Stomach smooth muscle (tissue), 2 donors: Measurements from ENCODE around the gene KRT32.

ENCODE experiments used
- H3K27ac ChIP-seq: one replicate; pipeline ENCODE4 v1.7.0; 2013; ENCODE audit warnings: mild to moderate bottlenecking, low read length, inconsistent platforms
- H3K27me3 ChIP-seq, 2 donors: one replicate each; pipeline ENCODE4 v1.7.0; 2013; ENCODE audit warnings: low read length in 2 of 2; ENCODE audit not compliant: insufficient read depth in 2 of 2, control insufficient read depth in 1 of 2
- H3K36me3 ChIP-seq, 2 donors: one replicate each; pipeline ENCODE4 v1.7.0; 2013; ENCODE audit warnings: low read length in 2 of 2; ENCODE audit not compliant: control insufficient read depth in 2 of 2, insufficient read depth in 2 of 2
- H3K4me1 ChIP-seq: one replicate; pipeline ENCODE4 v1.7.0; 2013; ENCODE audit warnings: low read length; ENCODE audit not compliant: control insufficient read depth, insufficient read depth
- H3K4me3 ChIP-seq, 2 donors: one replicate each; pipeline ENCODE4 v1.7.0; 2013; ENCODE audit warnings: low read length in 2 of 2
- H3K9ac ChIP-seq, 2 donors: one replicate each; pipeline ENCODE4 v1.7.0; 2013; ENCODE audit warnings: low read length in 2 of 2, mild to moderate bottlenecking in 1 of 2
- H3K9me3 ChIP-seq, 2 donors: one replicate each; pipeline ENCODE4 v1.7.0; 2013; ENCODE audit warnings: low read length in 2 of 2; ENCODE audit not compliant: control insufficient read depth in 2 of 2
- donor health status: healthy.
- donor health status: Pancreatic carcinoma.

The KRT32 gene

DNA sequence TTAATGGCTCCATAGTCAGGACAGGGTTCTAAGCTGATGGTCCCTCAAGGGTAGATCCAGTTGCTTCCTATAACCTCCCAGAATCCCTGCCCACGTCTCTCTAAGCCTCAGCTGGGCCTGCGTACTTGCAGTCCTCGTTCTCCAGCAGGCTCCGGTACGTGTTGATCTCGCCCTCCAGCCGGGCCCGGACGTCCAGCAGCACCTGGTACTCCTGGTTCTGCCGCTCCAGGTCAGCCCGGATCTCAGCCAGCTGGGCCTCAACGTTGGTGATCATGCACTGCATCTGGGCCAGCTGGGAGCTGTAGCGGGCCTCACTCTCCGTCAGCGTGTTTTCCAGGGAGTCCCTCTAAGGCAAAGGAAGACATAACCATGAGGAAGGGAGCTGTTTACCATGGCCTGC lies 4.5 kb downstream of the KRT32 start:
- H3K4me3 ChIP-seq: no peak overlapping the region
- H3K36me3 ChIP-seq: no peaks in the 10 kb centered on the region
- no peaks in the 10 kb centered on the region for H3K9me3 ChIP-seq
- H3K27ac ChIP-seq: no peak overlapping the region
- H3K9ac ChIP-seq: no peak overlapping the region
- peaks cover 3% of the 10 kb centered on the region for H3K4me1 ChIP-seq
- H3K27me3 ChIP-seq: no peaks in the 10 kb centered on the region

- peaks cover 0 to 2% of the 10 kb centered on the region in 2 donors for H3K27me3 ChIP-seq
- H3K9ac ChIP-seq: no peak overlapping the region
- H3K9me3 ChIP-seq: no peaks in the 10 kb centered on the region
- H3K4me1 ChIP-seq: no peaks in the 10 kb centered on the region
- H3K4me3 ChIP-seq: no peak overlapping the region
- H3K36me3 ChIP-seq: no peaks in the 10 kb centered on the region
- no peak overlapping the region for H3K27ac ChIP-seq
Observed at GRCh38 chr17:41457676-41458075, 9.5 kb downstream of the KRT32 start.

GRCh38 chr17:41456204-41456603 lies 11.0 kb downstream of the KRT32 start:
- Histone ChIP-seq H3K4me1 (no peaks in the 10 kb centered on the region), H3K4me3 (no peak overlapping the region), H3K36me3 (no peaks in the 10 kb centered on the region), H3K27ac (no peak overlapping the region), H3K9me3 (peaks cover under 1 to 4% of the 10 kb centered on the region in 2 donors), H3K9ac (no peak overlapping the region), H3K27me3 (peaks cover 0 to 2% of the 10 kb centered on the region in 2 donors)

DNA sequence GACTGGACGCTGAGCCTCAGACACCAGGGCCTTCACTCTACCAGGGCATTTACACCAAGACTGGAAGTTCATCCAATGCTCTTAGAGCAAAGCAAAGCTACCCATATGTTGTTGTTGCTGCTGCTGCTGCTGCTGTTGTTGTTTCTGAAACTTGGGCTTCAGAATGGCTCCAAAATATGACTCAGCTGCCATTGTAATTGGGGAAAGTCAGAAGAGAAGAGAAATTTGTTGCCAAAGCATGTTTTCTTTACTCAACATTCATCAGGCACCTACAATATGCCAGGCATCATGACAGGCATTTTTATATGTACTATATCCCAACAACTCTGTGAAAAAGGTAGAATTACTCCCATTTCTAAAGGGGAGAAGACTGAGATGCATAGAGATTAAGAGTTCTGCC lies 11.9 kb downstream of the KRT32 start:
- H3K9me3 ChIP-seq: peaks cover 2 to 4% of the 10 kb centered on the region in 2 donors

GRCh38 chr17:41453066-41453465 lies 14.1 kb downstream of the KRT32 start:
- Histone ChIP-seq H3K36me3 (no peaks in the 10 kb centered on the region), H3K9me3 (peaks cover 2 to 4% of the 10 kb centered on the region in 2 donors), H3K27me3 (peaks cover 0 to 2% of the 10 kb centered on the region in 2 donors), H3K27ac (no peak overlapping the region), H3K4me3 (no peak overlapping the region), H3K4me1 (no peaks in the 10 kb centered on the region), H3K9ac (no peak overlapping the region)

More for the DNA sequence above, 11.9 kb downstream of the KRT32 start:
- Histone ChIP-seq H3K4me3 (no peak overlapping the region), H3K27ac (no peak overlapping the region), H3K9ac (no peak overlapping the region), H3K27me3 (peaks cover 0 to 2% of the 10 kb centered on the region in 2 donors), H3K4me1 (no peaks in the 10 kb centered on the region), H3K36me3 (no peaks in the 10 kb centered on the region)

DNA sequence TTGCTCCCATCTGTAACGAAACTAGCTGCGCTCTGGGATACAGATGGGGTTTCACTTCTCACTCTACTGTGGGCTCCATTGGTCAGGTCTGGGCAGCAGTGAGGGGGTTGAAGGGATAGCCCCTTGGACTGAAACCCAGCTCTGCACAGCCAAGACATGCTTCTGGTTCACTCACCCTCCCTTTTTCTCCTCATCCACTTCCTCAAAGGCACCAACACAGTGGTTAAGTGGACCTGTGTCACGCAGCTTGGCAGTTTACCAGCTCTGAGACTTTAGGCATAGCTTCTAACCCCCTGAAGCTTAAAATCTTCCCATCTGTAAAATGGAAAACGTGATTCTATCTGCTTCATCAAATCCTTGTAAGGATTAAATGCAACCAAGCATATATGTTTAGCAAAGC lies 14.9 kb downstream of the KRT32 start:
- no peak overlapping the region for H3K9ac ChIP-seq

DNA sequence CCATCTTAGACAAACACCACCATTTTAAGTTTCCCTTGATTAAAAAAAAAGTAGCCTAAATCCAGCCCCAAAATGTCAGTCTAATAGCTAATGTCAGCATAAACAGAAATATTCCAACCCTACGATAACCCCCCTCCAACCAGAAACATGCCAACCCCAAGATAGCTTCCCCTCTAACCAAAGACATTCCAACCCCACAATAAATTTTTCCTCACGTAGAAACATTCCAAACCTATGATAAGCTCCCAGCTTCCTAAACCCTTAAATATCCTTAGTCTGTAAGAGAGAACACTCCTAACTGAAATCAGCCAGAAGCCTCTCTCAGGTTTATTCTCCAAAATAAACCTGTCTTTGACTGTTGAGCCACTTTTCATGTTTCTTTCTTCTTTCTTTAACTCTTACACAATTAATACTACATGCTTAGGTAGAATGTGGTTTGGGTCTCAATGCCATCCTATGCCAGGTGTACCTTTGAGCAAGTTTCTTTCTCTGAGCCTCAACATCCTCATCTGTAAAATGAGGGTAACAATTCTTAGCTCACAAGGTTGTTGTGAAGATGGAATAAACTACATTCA lies 15.9 kb downstream of the KRT32 start:
- Histone ChIP-seq H3K9me3 (peaks cover 2 to 4% of the 10 kb centered on the region in 2 donors), H3K27me3 (peaks cover 0 to 2% of the 10 kb centered on the region in 2 donors), H3K27ac (no peak overlapping the region), H3K9ac (no peak overlapping the region), H3K36me3 (no peaks in the 10 kb centered on the region), H3K4me3 (no peak overlapping the region), H3K4me1 (no peaks in the 10 kb centered on the region)

More for the DNA sequence above, 14.9 kb downstream of the KRT32 start:
- H3K36me3 ChIP-seq: no peaks in the 10 kb centered on the region
- H3K4me1 ChIP-seq: no peaks in the 10 kb centered on the region
- peaks cover 0 to 2% of the 10 kb centered on the region in 2 donors for H3K27me3 ChIP-seq
- peaks cover 2 to 4% of the 10 kb centered on the region in 2 donors for H3K9me3 ChIP-seq
- H3K4me3 ChIP-seq: no peak overlapping the region
- no peak overlapping the region for H3K27ac ChIP-seq

DNA sequence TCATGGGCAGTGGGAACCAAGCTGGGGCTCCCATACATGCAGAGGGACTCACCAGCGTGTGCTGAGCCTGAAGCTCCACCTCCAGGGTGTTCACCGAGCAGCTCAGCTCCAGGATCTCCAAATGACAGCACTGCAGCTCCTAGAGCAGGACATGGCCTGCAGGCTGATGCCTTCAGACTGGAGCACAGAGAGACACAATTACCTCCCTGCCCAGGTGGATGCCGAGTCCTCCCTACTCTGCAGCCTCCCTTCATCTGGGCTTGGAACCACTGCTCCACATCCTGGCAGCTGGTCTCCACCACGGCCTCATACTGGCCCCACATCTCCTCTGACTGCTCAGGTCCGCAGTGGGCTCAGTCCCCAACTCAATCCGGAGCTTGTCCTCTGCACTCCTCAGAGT lies 18.2 kb downstream of the KRT32 start:
- H3K36me3 ChIP-seq: no peaks in the 10 kb centered on the region
- H3K27ac ChIP-seq: no peak overlapping the region
- H3K27me3 ChIP-seq: peaks cover 0 to 6% of the 10 kb centered on the region in 2 donors
- H3K4me3 ChIP-seq: no peak overlapping the region
- peaks cover 2 to 4% of the 10 kb centered on the region in 2 donors for H3K9me3 ChIP-seq
- H3K9ac ChIP-seq: no peak overlapping the region
- H3K4me1 ChIP-seq: no peaks in the 10 kb centered on the region

DNA sequence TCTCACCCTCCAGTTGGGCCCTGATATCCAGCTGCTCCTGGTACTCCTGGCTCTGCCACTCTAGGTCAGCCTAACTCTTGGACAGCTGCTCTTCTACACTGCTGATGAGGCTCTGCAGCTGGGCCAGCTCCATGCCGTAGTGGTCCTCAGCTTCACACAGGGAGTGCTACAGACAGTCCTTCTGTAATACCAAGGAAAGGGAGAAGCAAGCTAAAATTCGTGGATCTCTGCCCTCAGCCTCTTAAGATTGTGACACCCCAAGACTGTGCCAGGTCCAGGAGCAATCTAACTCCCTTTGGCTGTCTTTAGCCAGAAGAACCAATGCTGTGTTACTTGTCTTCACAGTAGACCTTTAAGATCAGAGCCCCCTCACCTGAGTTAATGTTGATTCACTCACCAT lies 18.7 kb downstream of the KRT32 start:
- H3K36me3 ChIP-seq: no peaks in the 10 kb centered on the region

GRCh38 chr17:41446806-41447205 lies 20.4 kb downstream of the KRT32 start:
- H3K36me3 ChIP-seq: no peaks in the 10 kb centered on the region
- no peak overlapping the region for H3K27ac ChIP-seq
- no peaks in the 10 kb centered on the region for H3K4me1 ChIP-seq
- H3K9me3 ChIP-seq: peaks cover 2% of the 10 kb centered on the region in 2 donors
- H3K27me3 ChIP-seq: peaks cover 0 to 5% of the 10 kb centered on the region in 2 donors
- H3K4me3 ChIP-seq: no peak overlapping the region
- no peak overlapping the region for H3K9ac ChIP-seq

More for the DNA sequence above, 18.7 kb downstream of the KRT32 start:
- H3K27me3 ChIP-seq: peaks cover 0 to 5% of the 10 kb centered on the region in 2 donors
- no peaks in the 10 kb centered on the region for H3K4me1 ChIP-seq
- H3K9me3 ChIP-seq: peaks cover 2 to 4% of the 10 kb centered on the region in 2 donors
- no peak overlapping the region for H3K9ac ChIP-seq
- H3K4me3 ChIP-seq: no peak overlapping the region
- H3K27ac ChIP-seq: no peak overlapping the region

GRCh38 chr17:41444640-41445039 lies 22.5 kb downstream of the KRT32 start:
- Histone ChIP-seq H3K4me3 (no peak overlapping the region), H3K27me3 (peaks cover 0 to 5% of the 10 kb centered on the region in 2 donors), H3K27ac (no peak overlapping the region), H3K4me1 (no peaks in the 10 kb centered on the region), H3K9me3 (no peaks in the 10 kb centered on the region), H3K36me3 (no peaks in the 10 kb centered on the region), H3K9ac (no peak overlapping the region)
